ENCODE measurements around the gene SLIT3.

SLIT3 gene

DNA sequence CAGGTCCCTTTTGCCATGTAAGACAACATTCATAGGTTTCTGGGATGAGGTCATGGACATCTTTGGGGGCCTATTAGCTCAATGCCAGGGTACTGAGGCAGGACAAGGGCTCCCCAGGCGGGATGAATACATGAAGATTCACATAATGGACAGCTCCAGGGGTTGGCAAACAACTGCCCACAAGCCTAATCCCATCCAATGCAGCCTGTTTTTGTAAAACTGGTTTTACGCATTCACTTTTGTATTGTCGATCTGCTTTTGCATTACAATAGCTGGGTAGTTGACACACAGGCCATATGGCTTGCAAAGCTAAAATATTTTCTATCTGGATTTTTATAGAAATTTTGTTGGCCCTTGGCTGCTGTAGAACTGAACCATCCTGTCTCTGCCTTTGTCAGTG is 473.3 kb downstream of the SLIT3 start:
- DNase-seq (ENCODE audit: low spot score): no peak

DNA sequence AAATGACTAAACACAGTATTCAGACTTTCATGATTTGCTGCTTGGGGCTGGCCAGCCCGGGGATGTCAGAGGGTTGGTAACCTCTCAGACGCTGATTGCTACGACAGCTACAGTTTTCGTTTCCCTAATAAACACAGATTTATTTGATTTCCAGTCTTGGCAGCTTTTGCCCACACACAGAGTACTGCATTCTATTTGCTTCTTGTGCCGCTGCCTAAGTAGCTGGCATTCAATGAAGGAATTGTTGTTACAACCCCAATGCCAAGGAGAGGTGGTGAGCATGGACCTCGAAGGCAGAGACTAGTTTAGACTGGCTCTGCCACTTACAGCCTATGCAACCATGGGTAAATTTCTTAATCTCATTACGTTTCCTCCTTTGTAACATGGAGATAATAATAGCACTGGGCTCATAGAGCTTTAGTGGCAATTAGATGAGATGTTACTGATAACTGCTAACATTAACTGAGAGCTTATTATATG is 474.7 kb downstream of the SLIT3 start:
- no peak for DNase-seq (ENCODE audit: low spot score)

- peak; percentile 40 for DNase-seq (ENCODE audit: low spot score)
These were observed 478.1 kb downstream of the SLIT3 start for GRCh38 chr5:168822745-168823281.

DNA sequence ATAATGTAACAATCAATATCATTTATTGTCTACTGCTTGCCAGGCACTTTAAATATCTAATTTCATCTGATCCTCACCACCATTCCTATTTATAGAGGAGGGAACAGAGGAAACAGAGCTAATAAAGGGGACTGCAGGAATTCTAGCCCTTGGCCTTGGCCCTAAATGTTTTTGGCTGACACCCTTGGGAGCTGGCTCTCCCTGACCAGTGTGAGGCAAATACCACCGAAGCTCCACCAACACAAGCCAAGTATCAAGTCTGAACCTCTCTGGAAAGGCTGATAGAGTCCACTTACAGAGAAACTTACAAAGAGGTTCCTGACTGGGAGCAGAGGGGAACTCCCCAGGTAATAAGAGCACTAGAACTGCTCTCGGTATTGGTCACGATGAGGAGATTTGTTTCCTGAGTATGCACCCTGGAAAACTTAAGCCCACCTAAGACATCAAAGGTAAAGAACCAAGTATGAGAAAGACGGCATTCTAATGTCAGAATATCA is 478.6 kb downstream of the SLIT3 start:
- no peak for DNase-seq (ENCODE audit: low spot score)

DNA sequence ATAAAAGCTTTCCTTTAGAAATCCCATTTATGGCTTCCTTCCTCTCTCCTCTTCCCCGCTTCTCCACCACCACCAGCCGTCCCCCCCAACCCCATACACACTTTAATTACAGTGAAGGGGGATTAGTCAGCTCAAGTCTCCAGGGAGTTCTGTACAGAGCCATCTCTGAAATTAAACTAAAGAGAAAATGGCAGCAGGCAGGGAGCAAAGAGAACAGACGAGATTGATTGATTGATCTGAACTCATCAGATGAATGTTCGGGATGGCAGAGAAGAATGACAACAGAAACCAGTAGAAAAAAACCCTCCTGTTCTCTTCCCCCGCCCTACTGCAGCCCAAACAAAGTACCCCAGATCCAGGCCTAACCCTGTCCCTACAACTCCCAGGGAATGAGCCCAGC is 480.1 kb downstream of the SLIT3 start:
- no peak for DNase-seq (ENCODE audit: low spot score)

GRCh38 chr5:168819004-168819621 is 481.8 kb downstream of the SLIT3 start:
- no peak for DNase-seq (ENCODE audit: low spot score)

DNA sequence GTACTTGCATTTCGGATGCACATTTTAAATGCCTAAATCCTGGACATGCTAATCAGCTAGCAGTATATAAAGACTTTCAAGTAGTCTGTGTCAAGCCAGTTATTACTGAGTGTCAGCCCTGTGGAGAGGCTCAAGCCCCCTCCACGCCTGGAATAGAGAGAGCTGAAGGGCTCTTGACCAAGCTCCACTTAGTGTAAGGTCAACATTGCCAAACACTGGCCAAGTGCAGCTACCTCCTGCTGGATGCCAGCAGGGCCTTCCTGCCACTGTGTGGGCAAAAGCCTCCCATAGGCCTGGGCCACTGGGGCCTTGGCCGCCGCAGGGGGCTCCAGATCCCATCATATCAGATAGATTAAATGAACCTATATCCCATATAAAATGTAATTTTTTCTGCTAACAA is 482.4 kb downstream of the SLIT3 start:
- no peak for DNase-seq (ENCODE audit: low spot score)

- DNase-seq (ENCODE audit: low spot score): no peak
These were observed 483.3 kb downstream of the SLIT3 start for GRCh38 chr5:168817591-168817990.

DNA sequence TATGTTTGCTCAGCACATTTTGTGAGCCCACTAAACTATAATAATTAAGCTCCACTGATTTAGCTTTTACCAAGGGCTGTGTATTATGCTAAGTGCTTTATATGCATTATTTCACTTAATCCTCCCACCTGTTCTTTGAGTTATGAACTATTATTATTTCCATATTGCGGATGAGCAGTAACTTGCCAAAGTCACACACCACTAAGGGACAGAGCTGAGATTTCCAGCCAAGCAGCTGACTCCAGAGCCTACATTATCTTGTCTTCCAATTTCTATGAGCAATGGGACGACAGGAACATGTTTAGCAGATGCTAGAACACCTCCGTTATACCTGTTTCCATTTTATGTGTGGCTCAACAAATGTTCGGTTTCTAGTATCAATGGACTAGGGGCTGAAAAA is 484.3 kb downstream of the SLIT3 start:
- DNase-seq (ENCODE audit: low spot score): no peak

GRCh38 chr5:168813184-168813968 is 487.6 kb downstream of the SLIT3 start:
- DNase-seq (ENCODE audit: low spot score): no peak

DNA sequence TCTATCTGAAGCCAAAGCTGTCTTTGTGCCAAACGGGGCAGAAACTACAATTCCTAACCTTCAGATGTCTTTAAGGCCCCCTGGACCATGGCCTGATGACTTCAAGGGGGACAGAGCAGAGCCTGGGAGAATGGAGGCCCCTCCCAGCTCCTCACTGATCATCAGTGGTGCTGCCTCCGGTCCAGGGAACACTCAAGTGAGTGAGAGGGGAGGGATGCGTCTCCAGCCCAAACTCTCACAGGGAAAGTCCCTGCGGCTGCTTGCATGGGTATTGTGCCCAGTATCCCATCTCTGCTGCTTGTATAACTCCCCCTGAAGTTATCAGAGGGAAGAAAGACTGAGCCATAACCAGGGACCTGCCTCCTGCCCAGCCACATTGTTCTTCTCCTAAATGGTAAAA is 490.3 kb downstream of the SLIT3 start:
- no peak for DNase-seq (ENCODE audit: low spot score)

DNA sequence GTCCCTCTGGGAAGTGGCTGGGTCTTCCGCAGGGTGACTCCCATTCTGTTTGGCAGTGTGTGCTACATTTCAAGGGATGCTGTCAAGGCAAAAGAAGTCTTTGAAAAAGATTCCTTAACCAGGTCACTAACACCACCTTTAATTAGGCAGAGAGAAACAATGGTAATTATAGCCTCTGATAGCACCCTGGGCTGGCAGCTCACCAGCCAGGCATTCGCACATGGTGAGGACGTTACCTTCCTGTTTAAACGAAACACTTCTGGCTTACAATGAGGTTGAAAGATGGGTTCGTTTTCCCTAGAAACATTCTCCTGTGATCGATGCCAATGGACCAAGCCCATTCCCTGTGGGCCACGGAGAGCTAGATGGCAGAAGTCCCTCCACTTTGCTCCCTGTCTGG is 491.7 kb downstream of the SLIT3 start:
- no peak for DNase-seq (ENCODE audit: low spot score)

DNA sequence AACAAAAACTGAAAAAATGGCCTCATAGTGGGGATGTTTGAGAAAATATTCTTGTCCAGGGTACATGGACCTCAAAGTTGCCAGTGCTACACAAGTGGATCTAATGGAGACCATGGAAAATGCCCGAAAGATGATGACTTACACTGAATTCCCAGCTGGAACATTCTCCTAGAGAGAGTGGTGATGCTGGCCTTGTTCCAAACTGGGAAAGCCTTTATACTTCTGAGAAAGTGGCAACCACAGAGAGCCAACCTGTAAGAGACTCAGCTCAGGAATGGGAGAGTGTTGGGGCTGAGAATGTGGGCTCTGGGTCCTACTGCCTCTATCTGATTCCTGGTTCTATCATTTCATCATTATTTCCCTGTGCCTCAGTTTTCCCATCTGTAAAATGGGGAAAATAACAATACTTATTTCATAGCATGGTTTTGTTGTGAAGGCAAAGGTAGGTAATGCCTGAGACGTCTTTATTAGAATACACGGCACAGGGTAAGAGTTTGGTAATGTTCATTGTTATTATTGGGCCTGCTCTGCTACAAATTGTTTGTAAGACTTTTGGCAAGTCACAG is 492.8 kb downstream of the SLIT3 start:
- DNase-seq (ENCODE audit: low spot score): peak; percentile 8

- DNase-seq (ENCODE audit: low spot score): peak; percentile 11
These were observed 493.7 kb downstream of the SLIT3 start for GRCh38 chr5:168807287-168807686.

DNA sequence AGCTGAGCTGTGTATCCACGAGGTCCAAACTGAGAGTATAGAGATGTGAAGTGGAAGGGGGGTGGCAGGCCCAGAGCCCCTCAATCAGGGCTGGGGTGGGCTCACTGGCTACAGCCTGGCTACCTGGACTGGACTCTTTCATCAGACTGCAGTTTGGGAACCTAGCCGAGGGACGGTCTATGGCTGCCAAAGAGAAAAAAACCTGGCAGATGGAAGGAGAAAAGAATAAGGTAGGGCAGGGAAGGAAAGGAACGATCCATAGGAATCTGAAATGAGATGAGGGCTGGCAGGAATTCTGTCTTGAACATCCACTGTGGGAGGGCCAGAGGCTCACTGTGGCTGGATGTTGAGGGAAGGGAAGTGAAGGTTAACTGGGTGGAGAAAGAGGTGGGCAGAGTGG is 497.4 kb downstream of the SLIT3 start:
- DNase-seq (ENCODE audit: low spot score): no peak

GRCh38 chr5:168802337-168802736 is 498.6 kb downstream of the SLIT3 start:
- no peak for DNase-seq (ENCODE audit: low spot score)

DNA sequence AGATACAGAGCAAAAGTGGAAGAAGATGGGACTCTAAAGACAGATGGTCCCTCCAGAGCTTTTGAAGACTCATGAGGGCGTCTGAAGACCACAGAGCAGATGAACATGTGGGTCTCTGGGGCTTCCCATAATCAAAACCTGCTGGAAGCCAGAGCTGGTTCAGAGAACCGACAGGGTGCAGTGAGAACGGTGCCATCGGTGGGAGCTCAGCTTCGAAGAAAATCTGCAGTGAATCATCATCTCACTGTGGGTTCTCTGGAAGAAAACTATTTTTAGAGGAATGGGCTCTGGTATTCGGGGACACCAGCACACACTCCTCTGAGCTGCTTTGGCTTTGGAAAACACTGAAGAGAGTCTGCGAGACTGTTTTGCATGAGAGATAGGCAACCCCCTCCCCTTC is 499.4 kb downstream of the SLIT3 start:
- peak; percentile 43 for DNase-seq (ENCODE audit: low spot score)

DNA sequence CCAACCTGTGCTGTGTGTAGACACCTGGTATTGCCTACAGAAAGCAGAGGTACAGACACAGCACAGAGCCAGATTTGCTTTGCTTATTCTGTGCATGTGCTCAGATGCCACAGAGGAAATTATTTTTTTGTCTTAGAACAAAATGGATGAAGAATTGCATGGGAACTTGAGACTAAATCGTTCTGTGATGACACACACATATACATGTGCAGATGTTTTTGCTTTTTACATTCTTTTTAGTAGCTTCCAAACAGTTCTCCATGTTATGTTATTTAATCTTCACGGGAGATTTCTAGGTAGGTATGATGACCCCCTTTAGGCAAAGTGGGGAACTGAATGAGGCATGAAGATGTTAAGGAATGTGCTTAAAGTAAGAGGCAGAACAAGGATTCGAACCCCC is 500.2 kb downstream of the SLIT3 start:
- DNase-seq (ENCODE audit: low spot score): no peak

GRCh38 chr5:168798065-168799023 is 502.6 kb downstream of the SLIT3 start:
- DNase-seq (ENCODE audit: low spot score): no peak

- DNase-seq (ENCODE audit: low spot score): no peak
These were observed 504.1 kb downstream of the SLIT3 start for GRCh38 chr5:168796593-168797580.
